C1 segment of cervical spinal cord (tissue), 14 donors: ENCODE measurements around the gene PROZ.

Experiments
- DNase-seq, 14 donors: peaks; one replicate each; lab custom pipeline; 2025; lab: John Stamatoyannopoulos, UW

The PROZ gene

DNA sequence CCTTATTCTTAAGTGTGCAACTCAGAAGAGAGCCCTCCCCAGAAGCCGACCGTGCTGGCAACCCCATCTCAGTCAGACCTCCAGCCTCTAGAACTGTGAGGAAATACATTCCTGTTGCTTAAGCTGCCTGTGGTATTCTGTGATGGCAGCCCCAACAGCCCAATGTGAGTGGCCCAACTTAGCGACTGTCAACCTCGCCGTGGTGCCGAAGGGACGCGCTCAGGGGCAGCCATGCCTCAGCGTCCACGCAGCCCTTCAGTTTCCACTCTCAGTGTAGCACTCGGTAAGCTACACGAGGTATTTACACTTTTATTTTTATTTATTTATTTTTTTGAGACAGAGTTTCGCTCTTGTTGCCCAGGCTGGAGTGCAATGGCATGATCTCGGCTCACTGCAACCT, 18.4 kb downstream of the PROZ start:
- no peak for DNase-seq

DNA sequence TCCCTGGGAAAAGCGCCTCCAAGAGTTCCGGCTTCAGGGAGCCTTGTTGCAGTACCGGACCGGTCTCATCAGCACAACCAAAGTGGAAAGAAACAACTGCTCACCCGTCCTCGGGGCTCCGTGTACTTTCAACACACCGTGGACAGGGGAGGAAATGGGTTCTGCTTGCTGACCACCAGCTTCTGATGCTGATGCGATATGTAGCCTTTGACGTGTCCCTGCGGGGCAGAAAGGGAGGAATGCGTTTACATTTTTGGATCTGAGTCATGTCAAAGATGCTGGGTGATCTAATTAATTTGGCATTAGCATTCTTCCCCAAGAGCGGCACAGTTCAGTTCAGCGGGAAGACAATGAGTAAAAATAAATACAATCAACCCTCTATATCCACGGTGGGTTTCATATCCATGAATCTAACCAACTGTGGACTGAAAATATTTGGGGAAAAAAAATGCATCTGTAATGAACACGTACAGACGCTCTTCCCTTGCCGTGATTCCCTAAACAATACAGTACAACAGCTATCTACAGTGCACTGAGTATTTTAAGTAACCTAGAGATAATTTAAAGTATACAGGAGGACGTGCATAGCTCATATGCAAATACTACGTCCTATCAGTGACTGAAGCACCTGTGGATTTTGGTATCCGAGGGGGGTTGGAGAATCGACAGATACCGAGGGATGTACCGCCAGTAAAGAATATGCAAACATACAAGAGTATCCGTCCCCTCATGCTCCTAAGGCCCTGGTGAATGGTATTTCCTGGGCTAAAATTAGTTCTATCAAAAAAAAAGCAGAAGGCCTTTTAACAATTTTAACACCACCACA, 19.8 kb downstream of the PROZ start:
- DNase-seq: no peak

DNA sequence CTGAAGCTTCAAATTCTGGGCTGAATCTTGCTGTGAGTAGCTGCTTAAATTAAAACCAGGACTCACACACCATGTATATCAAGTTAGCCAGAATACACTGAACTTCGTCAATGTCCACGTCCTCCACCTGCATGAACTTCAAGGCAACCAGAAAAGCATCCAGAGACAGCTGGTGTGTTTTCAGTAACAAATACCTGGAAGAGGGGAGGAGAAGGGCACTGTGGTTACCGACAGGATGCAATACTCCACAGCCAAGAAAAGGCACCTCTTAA, 20.4 kb downstream of the PROZ start:
- DNase-seq: no peak

DNA sequence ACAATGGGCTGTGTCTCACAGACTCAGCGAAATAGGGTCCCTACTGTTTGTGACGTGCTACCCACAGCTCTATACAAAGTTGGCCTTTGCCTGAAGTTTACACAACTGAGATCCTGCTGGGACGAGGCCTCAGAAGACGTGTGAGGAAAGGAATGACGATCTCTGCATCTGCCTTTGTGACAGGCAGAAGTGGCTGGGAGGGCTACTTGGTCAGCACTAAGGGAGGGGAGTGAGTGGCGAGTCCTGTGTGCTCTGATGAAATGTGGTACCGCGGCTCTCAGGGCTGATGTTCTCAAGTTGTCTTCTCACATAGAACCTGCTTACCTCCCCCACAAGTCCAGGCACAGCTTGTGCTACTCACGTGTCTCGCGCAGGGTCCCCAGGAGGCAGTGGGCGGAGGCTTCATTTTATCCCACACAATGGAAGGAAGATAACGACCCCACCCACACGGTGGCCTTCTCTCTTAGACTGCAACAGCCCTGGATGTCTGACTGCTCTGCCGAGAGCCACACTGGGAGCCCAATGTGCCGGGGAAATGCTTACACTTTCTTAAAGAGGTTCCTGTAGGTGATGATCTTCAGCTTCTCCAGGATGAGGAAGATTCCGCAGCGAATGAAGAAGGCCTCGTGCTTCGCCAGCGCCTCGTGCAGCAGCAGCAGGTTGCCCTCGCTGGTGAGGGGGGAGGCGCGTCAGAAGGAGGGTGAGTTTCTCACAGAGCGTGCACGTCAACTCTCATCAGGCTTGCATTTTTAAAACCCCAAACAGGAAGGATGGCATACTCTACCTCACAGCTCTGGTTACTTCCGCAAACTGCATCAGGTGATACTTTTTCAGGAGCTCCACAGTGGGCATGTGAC, 21.2 kb downstream of the PROZ start:
- DNase-seq: no peak

DNA sequence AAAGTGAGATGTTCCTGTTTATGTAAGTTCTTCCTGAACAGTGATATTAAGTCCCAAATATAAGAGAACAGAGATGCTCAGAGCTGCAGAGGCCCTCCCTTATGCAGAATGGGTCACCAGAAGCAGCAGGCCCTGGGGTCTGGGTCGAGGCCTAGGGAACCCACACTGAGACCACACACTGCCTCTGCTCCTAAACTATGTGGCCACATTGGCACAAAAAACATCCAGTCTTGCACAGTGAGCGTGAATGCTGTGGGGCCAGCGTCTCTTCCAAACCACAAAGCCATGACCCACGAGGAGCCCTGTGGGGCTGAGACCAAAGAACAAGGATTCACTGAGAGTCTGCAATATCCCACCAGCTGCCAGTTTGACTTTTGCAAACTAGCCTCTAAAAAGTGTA, 23.6 kb downstream of the PROZ start:
- DNase-seq: no peak

DNA sequence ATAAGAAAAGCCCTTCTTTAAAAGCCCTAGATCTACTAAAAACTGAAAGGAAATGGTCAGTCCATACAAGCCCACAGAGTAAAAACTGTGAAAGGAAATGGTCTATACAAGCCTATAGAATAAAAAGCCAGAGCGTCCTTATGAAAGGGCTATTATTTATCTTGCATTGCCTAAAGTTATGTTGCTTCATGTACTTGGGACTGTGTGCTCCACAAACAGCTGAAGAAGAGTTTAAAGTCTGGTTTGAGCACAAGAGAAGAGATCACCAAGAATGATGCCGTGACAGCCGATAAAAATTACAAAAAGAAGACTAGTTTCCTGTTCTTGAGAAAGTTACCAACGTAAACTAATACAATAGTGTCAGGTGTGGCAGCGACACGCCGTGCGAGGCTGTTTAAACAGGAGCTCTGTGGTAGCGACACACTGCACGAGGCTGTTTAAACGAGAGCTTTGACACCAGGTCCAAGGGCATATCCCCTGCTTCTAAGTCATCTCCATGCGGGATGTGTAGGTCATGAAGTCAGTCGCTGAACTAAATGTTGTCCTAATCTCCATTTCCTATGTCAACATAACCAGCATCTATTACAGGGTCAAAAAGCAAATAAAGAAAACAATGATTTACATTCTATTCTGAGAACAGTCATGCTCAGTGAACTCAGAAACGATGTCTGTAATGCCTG, 25.1 kb downstream of the PROZ start:
- DNase-seq: no peak

DNA sequence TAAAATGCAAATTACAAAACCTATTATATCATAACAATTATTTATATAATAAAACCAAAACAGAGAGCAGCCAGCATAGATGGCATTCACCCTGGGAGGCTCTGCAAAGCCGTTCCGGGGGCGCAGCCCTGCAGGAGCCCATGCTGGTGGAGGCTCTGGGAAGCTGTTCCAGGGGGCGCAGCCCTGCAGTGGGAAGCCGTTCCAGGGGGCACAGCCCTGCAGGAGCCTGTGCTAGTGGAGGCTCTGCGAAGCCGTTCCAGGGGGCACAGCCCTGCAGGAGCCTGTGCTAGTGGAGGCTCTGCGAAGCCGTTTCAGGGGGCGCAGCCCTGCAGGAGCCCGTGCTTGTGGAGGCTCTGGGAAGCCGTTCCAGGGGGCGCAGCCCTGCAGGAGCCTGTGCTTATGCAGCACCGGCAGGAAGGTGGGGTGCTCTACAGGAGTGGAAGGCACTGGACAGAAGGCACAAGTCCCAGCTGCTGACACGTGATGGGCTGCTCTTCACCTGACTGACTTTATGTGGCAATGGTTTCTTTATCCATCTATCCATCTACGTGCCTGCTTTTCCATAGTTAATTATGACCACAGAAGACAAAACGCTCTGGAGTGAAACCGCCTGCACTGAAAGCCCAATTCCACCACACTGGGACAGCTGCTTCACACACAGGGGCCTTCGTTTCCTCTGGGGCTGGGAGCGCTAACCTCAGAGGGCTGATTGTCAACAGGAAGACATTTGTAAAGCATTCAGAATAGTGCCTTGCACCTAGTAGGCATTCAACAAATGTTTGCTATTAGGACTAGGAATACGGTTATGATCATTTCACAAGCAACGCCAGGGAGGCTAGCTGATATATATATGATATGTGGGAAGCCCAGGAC, 26.4 kb downstream of the PROZ start:
- no peak for DNase-seq

DNA sequence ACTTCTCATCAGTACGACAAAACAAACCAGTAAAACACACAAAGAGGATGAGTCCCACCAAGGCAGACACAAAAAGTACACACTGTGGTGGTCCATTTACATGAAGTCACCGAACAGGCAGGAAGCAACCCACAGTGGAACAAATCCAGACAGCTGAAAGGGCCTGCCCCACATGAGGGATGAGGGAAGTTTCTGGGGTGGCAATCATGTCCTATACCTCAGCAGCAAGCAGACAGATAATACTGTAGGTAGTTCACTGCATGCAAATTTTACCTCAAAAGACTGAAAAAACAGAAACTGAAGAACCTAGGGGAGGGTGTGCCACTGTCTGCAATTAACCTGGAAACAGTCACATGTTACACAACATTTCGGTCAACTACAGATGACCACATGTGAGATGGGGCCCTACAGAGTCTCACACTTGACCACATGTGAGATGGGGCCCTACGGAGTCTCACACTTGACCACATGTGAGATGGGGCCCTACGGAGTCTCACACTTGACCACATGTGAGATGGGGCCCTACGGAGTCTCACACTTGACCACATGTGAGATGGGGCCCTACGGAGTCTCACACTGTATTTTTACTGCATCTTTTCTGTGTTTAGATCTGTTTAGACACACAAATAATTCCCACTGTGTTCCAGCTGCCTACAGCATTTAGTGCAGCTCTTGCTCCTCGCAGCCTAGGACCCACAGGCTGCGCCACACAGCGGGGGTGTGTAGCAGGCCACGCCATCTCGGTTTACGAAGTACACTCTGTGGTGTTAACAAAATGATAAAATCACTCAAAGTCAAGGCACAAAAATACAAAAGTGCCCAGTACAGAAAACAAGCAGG, 27.8 kb downstream of the PROZ start:
- no peak for DNase-seq

DNA sequence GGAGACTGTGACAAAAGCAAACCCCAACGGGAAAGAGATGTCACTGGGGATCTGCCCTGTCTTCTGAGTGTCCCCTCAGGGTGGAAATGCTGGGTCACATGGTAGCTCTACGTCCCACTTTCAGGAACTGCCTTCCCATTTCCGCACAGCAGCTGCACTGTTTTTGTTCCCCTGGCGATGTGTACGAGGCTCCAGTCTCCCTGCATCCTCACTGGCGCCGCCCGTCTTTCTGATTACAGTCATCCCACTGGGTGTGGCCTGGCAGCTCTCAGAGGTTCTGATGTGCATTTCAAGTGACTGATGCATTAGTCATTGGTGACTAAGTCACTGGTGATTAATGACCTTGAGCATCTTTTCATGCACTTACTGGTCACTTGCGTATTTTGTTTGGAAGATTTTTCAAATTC, 28.8 kb downstream of the PROZ start:
- peak in 8 of 14 donors; percentile 38 to 89 (median 43) for DNase-seq

DNA sequence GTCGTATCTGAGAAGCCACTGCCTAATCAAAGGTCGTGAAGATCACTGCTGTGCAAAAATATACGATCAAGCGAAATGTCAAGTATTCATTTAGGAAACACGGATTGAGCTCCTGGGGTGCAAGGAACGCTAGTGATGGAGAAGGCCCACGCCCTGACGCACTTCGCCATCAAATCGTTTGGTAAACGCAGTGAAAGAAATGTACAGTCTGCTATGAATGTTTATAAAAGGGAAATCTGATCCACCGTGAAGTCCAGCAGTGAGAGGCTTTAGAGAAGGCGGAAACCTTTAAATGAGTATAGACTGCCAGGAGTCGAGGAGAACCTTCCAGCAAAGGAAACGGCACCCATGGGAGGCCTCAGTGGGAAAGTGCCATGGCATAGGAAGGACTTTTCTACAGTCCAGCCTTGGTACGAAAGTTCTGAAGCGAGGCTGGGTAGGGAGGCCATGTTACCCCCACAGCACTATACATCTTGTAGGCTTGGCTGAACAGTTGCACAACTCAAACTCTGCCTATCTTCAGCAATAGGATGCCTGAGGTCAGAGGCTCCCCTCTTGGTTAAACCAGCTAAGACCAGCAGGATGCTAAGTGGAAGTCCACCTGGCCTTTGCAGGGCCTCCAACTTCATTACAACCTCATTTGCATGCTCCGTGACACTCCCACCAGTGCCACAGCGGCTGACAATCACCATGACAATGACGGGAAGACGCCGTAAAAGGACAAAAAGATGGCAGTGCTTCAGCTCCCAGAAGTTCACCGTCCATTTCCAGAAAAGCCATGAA, 29.6 kb downstream of the PROZ start:
- DNase-seq: no peak

DNA sequence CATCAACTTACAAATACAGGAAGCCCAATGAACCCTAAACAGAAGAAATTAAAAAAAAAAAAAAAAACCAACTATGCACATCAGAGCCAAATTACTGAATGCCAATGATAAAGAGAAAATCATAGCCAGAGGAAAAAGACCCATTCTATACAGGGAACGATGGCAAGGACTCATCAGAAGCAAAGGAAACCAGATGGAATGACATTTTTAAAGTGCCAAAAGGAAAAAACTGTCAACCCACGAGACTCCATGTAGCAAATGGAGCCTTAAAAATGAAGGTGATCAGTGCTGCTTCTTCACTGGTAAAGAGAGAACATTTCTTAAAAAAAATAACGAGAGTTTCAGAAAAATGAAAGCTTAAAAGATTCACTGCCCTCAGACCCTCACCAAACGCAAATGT, 31.7 kb downstream of the PROZ start:
- DNase-seq: no peak

DNA sequence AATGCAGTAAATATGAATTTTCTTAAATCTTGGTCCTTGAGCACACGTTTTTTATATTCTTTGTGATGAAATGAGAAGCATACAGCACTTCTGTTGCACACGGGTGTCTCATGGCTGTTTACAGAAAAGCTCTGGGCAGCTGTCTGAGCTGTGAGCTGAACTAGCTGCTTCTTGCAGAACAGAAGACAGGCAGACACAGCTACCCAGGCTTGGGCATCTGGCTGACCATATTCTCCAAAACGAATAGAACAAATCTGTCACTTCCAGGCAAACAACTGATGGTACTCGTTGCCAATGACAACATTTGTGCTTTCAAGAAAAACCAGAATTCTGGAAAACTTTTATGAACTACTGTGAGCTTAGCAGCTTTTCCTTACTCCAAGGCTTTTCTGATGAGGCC, 33.8 kb downstream of the PROZ start:
- DNase-seq: no peak

DNA sequence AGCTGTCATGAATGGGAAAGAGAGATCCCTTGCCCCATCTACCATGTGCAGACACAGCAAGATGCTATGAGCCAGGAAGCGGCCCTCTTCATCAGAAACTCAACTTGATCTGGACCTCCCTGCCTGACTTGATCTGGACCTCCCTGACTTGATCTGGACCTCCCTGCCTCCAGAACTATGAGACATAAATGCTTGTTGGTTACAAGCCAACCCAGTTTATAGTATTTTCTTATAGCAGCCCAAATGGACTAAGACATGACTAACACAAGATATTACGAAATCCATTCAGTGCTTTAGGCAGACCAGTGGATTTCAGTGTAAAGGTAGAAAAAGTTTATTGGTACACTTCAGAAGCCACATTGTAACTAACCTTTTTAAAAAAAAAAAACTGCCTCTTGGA, 34.5 kb downstream of the PROZ start:
- DNase-seq: no peak

DNA sequence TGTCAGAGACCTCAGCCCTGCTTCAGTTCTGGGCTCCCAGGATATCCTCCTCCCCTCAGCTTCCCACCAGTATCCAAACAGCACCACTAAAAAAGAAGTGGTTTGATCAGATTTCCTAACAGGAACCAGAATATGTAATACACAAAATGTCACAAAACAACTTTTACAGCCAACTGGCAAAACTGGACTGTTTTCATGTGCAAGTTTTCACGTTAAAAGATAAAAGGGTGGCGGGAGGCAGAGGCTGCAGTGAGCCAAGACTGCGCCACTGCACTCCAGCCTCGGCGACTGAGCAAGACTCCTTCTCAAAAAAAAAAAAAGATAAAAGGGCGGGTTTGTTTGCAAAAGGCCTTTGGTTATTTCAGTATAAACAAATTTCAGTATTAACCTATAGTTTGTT, 36.9 kb downstream of the PROZ start:
- no peak for DNase-seq

DNA sequence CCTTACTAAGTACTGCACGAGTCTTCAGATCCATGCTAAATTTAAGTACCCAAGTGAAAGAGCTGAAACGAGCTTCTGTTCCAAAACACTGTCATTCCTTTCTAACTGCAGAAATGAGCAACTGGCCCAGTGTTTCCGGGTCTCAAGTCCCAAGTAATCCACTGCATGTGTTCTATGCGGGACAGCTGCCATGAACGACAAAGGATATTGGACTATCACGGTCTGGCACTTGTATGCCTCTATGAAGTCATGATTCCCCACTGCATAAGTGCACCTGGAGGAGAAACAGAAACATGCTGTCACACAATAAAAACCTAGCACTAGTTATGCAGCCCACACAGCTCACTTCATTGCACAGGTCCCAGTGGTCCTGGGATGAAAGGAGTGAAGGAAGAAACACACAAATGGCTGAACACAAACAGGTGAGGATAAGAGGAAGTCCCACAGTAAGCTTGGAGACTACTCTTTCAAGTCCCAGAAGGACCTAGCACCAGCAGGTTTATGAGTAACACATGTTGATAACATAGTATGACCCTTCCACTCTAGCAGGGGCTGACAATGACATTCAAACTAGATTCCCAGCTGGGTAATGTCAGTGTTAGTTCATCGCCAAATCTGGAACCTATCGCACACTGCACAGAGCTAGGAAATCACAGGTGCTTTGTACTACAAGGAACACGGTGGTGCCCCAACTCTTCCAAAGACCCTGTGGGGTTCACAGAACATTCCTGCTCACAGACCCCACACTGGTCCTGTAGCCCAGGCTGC, 38.7 kb downstream of the PROZ start:
- no peak for DNase-seq

DNA sequence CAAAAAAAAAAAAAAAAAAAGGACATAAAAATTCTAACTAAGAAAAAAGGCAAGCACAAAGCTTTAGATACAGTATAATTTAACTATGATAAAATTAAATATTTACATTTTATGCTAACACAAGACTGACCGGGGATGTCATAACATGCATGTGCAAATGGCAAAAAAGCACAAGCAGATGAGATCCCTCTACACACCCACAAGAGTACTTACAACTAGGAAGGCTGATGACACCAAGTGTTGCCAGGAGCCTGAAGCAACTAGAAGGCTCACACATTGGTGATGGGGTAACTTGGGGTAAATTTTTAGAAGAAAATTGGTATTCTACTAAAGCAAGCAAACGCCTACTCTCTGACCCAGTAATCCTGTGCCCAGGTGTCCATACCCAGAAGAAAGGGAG, 43.4 kb downstream of the PROZ start:
- DNase-seq: no peak

DNA sequence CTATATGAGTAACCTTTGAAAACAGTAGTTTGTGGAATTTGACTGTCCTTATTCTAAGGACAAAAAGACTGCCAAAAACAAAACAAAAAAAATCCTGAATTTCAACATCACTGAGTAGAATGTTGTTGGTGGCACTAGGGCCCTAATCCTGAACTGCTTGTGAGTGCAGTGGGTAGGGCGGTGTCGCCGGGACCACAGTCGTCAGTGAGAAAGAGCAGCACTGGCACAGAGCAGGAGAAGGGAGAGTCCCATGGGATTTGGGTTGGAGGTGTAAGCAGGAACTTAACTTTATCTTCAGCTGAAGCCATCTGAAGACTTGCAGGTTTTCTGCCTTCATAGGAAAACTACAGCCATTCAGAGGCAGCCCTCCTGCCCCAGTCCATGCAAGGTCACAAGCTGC, 44.5 kb downstream of the PROZ start:
- no peak for DNase-seq

DNA sequence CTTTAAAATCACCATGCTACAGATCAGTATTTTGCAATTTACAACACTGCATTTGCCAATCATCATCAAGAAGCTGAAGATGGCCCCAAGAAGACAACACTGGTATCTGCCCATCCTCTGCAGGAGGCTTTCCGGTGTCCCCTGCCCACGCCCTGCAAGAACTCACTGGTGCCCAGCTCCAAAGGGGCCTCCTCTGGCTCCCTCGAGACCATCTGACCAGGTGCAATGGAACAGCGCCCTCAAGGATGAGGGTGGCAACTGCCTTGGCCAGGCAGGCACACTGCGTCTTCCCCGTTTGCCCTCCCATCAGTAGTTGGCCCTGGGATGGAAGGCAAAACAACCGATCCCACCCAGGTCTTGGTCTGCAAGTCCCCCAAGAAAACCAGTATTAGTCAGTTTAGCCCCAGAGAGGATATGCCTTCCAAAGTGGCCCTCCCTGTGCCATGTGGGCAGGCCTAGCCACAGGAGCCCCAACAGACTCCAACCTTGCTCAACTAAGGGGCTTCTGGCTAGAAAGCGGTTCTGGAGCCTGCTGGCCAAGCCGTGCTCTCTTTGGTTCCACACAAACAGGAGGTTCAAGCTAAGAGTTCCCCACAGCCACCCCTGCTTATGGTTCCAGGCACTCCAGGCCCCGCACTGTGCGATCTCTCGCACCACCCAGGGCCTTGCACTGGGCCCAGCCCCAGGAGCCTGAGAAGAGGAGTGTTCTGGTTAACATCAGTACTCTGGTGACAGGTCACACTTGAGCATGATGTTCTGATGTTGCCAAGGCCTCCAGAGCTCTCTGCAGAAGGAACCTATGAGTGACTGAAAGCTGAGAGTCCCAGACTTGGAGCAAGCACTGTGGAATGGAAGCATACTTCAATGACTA, 45.3 kb downstream of the PROZ start:
- DNase-seq: no peak
